Ishikawa (cell line): ENCODE results near the gene CCDC188.
A peak's percentile ranks its signal among the peaks of the same experiment; 100 is the strongest.

Source experiments
- CEBPB ChIP-seq: IDR thresholded peaks from 2 replicates; pipeline ENCODE4 v1.6.1; 2012
- CREB1 ChIP-seq: IDR thresholded peaks from 2 replicates; pipeline ENCODE4 v1.6.1; 2012; ENCODE audit warnings: low read depth
- EGR1 ChIP-seq: IDR thresholded peaks from 2 replicates; pipeline ENCODE4 v1.6.1; 2012
- EP300 ChIP-seq: IDR thresholded peaks from 2 replicates; pipeline ENCODE4 v1.6.1; 2012; ENCODE audit warnings: borderline replicate concordance
- FOXM1 ChIP-seq: IDR thresholded peaks from 2 replicates; pipeline ENCODE4 v1.6.1; 2012; ENCODE audit warnings: low read depth, borderline replicate concordance
- MAX ChIP-seq: IDR thresholded peaks from 2 replicates; pipeline ENCODE4 v1.6.1; 2012
- NFIC ChIP-seq: IDR thresholded peaks from 2 replicates; pipeline ENCODE4 v1.6.1; 2012
- RAD21 ChIP-seq: IDR thresholded peaks from 2 replicates; pipeline ENCODE4 v1.6.1; 2012; ENCODE audit warnings: low read depth
- REST ChIP-seq: IDR thresholded peaks from 2 replicates; pipeline ENCODE4 v1.6.1; 2012; ENCODE audit warnings: low read depth, mild to moderate bottlenecking
- TAF1 ChIP-seq: IDR thresholded peaks from 2 replicates; pipeline ENCODE4 v1.6.1; 2012; ENCODE audit warnings: low read depth, mild to moderate bottlenecking
- TCF12 ChIP-seq: IDR thresholded peaks from 2 replicates; pipeline ENCODE4 v1.6.1; 2012; ENCODE audit warnings: low read depth
- TEAD4 ChIP-seq: IDR thresholded peaks from 2 replicates; pipeline ENCODE4 v1.6.1; 2012
- USF1 ChIP-seq: IDR thresholded peaks from 2 replicates; pipeline ENCODE4 v1.6.1; 2012
- YY1 ChIP-seq: IDR thresholded peaks from 2 replicates; pipeline ENCODE4 v1.6.1; 2012; ENCODE audit warnings: low read depth
- ZBTB7A ChIP-seq: IDR thresholded peaks from 2 replicates; pipeline ENCODE4 v1.6.1; 2012; ENCODE audit warnings: low read depth

CCDC188 gene

GRCh38 chr22:20127318-20127868, 23.5 kb downstream of the CCDC188 start:
- no peak for TF ChIP-seq RAD21
- no peak for TF ChIP-seq YY1
- no peak for TF ChIP-seq REST
- no peak for TF ChIP-seq ZBTB7A
- no peak for TF ChIP-seq TCF12
- no peak for TF ChIP-seq TEAD4
- TF ChIP-seq FOXM1, result no peak
- TF ChIP-seq CEBPB, result no peak
- no peak for TF ChIP-seq NFIC
- TF ChIP-seq EGR1, result no peak
- TF ChIP-seq MAX, result no peak
- TF ChIP-seq CREB1, result no peak
- TF ChIP-seq USF1, result no peak

GRCh38 chr22:20126284-20127029, 24.4 kb downstream of the CCDC188 start:
- TF ChIP-seq MAX, result no peak
- no peak for TF ChIP-seq NFIC
- TF ChIP-seq CREB1, result no peak
- 0 out of 2 replicates have a peak, but pooled peaks have one; percentile 2 for TF ChIP-seq EGR1

GRCh38 chr22:20125201-20126174, 25.4 kb downstream of the CCDC188 start:
- no peak for TF ChIP-seq CREB1
- TF ChIP-seq YY1, result no peak
- no peak for TF ChIP-seq REST
- TF ChIP-seq USF1, result no peak
- no peak for TF ChIP-seq TCF12
- no peak for TF ChIP-seq FOXM1
- no peak for TF ChIP-seq TEAD4
- TF ChIP-seq NFIC, result no peak
- TF ChIP-seq RAD21, result no peak
- TF ChIP-seq EP300, result no peak
- no peak for TF ChIP-seq MAX
- no peak for TF ChIP-seq TAF1
- TF ChIP-seq EGR1, result no peak
- TF ChIP-seq CEBPB, result no peak

- no peak for TF ChIP-seq USF1
- TF ChIP-seq YY1, result no peak
- no peak for TF ChIP-seq CREB1
- TF ChIP-seq TEAD4, result no peak
- no peak for TF ChIP-seq RAD21
- no peak for TF ChIP-seq REST
- TF ChIP-seq TCF12, result no peak
- no peak for TF ChIP-seq MAX
- TF ChIP-seq CEBPB, result no peak
- no peak for TF ChIP-seq TAF1
- no peak for TF ChIP-seq EGR1
- no peak for TF ChIP-seq NFIC
- TF ChIP-seq FOXM1, result no peak
- TF ChIP-seq ZBTB7A, result no peak
- TF ChIP-seq EP300, result no peak
These were observed 26.6 kb downstream of the CCDC188 start for GRCh38 chr22:20124083-20124787.
